ENCODE data around the gene MBOAT1. TPM values are rescaled to one million over a fixed set of nuclear protein-coding genes. Genes with fewer than 3 reads are reported as not detected.

Gene MBOAT1
- total and polyA plus RNA-seq, 8 donors, result 14.8 to 22.2 (median 19.0) TPM

GRCh38 chr6:20126789-20127653, 85.2 kb downstream of the MBOAT1 start:
- intact Hi-C loops (cut with DNase I), result no loop called here
- peaks cover 0 to 12% of the 10 kb centered on the region in 2 donors for H3K4me1 ChIP-seq
- no peaks in the 10 kb centered on the region for H3K27me3 ChIP-seq
- H3K4me3 ChIP-seq, result no peak overlapping the region
- ATAC-seq (peak; percentile 96), DNase-seq (peak; percentile 11 to 89 (median 62))
- H3K36me3 ChIP-seq, result peaks cover 0 to 25% of the 10 kb centered on the region in 2 donors
- H3K9me3 ChIP-seq, result no peaks in the 10 kb centered on the region
- H3K27ac ChIP-seq, result peak overlapping the region in 1 of 2 donors; percentile 23
- peak; percentile 93 to 96 for TF ChIP-seq CTCF (IDR thresholded peaks at IDR 0.05)

- intact Hi-C loops (cut with DNase I), result no loop called here
Observed at GRCh38 chr6:20126102-20126752, 86.0 kb downstream of the MBOAT1 start.

GRCh38 chr6:20124545-20124944, 87.7 kb downstream of the MBOAT1 start:
- intact Hi-C loops (cut with DNase I), result no loop called here

More at GRCh38 chr6:20126102-20126752, 86.0 kb downstream of the MBOAT1 start:
- DNase-seq (no peak), ATAC-seq (no peak)
- peaks cover 0 to 12% of the 10 kb centered on the region in 2 donors for H3K4me1 ChIP-seq
- no peak overlapping the region for H3K27ac ChIP-seq
- TF ChIP-seq CTCF (IDR thresholded peaks at IDR 0.05), result no peak
- no peaks in the 10 kb centered on the region for H3K27me3 ChIP-seq
- no peaks in the 10 kb centered on the region for H3K9me3 ChIP-seq
- peaks cover 0 to 30% of the 10 kb centered on the region in 2 donors for H3K36me3 ChIP-seq
- no peak overlapping the region for H3K4me3 ChIP-seq

GRCh38 chr6:20119485-20119884, 92.8 kb downstream of the MBOAT1 start:
- no peak for TF ChIP-seq CTCF (IDR thresholded peaks at IDR 0.05)
- Histone ChIP-seq H3K27me3 (no peaks in the 10 kb centered on the region), H3K4me3 (no peak overlapping the region), H3K9me3 (no peaks in the 10 kb centered on the region), H3K36me3 (peaks cover 0 to 51% of the 10 kb centered on the region in 2 donors), H3K27ac (no peak overlapping the region), H3K4me1 (no peaks in the 10 kb centered on the region)
- intact Hi-C loops (cut with DNase I), result no loop called here
- DNase-seq (no peak), ATAC-seq (no peak)

More at GRCh38 chr6:20124545-20124944, 87.7 kb downstream of the MBOAT1 start:
- H3K4me3 ChIP-seq, result no peak overlapping the region
- no peak for DNase-seq
- no peaks in the 10 kb centered on the region for H3K27me3 ChIP-seq
- TF ChIP-seq CTCF (IDR thresholded peaks at IDR 0.05), result no peak
- no peak for ATAC-seq
- H3K27ac ChIP-seq, result no peak overlapping the region
- H3K36me3 ChIP-seq, result peaks cover 0 to 33% of the 10 kb centered on the region in 2 donors
- no peaks in the 10 kb centered on the region for H3K9me3 ChIP-seq
- peaks cover 0 to 12% of the 10 kb centered on the region in 2 donors for H3K4me1 ChIP-seq

GRCh38 chr6:20118892-20119291, 93.4 kb downstream of the MBOAT1 start:
- no peak for TF ChIP-seq CTCF (IDR thresholded peaks at IDR 0.05)
- Histone ChIP-seq H3K27ac (no peak overlapping the region), H3K27me3 (no peaks in the 10 kb centered on the region), H3K4me3 (no peak overlapping the region), H3K36me3 (peaks cover 0 to 50% of the 10 kb centered on the region in 2 donors), H3K9me3 (no peaks in the 10 kb centered on the region), H3K4me1 (no peaks in the 10 kb centered on the region)
- ATAC-seq, result no peak
- no peak for DNase-seq
- intact Hi-C loops (cut with DNase I), result no loop called here

All from left lung (tissue), 10 donors.